ENCODE data around the gene SIRPA.

DNA sequence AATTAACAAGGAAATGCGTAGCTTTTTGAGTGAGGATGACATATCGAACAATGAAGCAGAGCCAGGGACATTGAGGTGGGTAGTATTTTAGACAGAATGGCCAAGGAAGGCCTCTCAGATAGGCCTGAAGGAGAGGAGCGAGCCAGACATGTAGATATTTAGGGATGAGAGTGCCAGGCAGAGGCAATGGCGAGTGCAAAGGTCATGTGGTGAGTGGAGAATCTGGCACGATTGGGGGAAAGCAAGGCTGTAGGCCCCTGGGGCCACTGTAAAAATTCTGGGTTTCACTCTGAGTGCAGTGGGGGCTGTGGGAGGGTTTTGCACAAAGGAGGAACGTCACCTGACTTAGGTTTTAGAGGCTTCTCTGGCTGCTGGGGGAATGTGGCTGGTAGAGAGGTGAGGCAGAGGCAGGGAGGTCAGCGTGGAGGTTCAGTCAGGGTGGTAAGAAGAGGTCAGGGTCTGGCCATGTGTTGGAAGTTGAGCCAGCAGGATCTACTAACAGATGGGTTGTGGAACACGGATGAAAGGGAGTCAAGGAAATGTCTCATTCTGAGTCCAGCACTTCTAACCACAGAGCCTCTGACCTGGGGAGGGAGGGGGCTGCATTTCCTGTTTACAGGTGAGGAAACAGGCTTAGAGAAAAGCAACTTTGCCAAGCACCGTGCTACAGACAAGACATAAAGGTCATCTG lies 11.3 kb downstream of the SIRPA start:
- TF ChIP-seq CTCF (IDR thresholded peaks at IDR 0.05) (no peak), ZFX (IDR thresholded peaks at IDR 0.05; ENCODE audit: borderline replicate concordance) (no peak)

Measured in 22Rv1 (cell line).